Esophagus squamous epithelium (tissue), 5 donors: Measurements from ENCODE around the gene UPF1. TPM values are rescaled to one million over a fixed set of nuclear protein-coding genes. Genes with fewer than 3 reads are reported as not detected.
A peak's percentile ranks its signal among the peaks of the same experiment; 100 is the strongest.

Experiments used
- DNase-seq: peaks from one replicate; lab custom pipeline; 2025; lab: John Stamatoyannopoulos, UW
- H3K27ac ChIP-seq, 4 donors: fragments of 200-600 bp; sonication (generic); one replicate each; pipeline ENCODE4 v1.5.1; 2016 to 2019; ENCODE audit warnings: mild to moderate bottlenecking in 1 of 4
- H3K27me3 ChIP-seq, 4 donors: fragments of 200-600 bp; sonication (generic); 1 replicate in 3 of 4; 2 replicates in 1 of 4; pipeline versions ENCODE4 v1.5.1 to v1.6.0; 2017 to 2021; ENCODE audit warnings: antibody characterized with exemption in 1 of 4
- H3K36me3 ChIP-seq, 3 donors: fragments of 200-600 bp; sonication (generic); one replicate each; pipeline ENCODE4 v1.5.1; 2016 to 2019
- H3K4me1 ChIP-seq, 3 donors: fragments of 200-600 bp; sonication (generic); one replicate each; pipeline ENCODE4 v1.5.1; 2017 to 2019
- H3K4me3 ChIP-seq, 4 donors: fragments of 200-600 bp; sonication (generic); 1 replicate in 3 of 4; 2 replicates in 1 of 4; pipeline ENCODE4 v1.5.1; 2016 to 2019; ENCODE audit warnings: mild to moderate bottlenecking in 2 of 4, moderate library complexity in 1 of 4
- H3K9me3 ChIP-seq, 3 donors: fragments of 200-600 bp; sonication (generic); one replicate each; pipeline ENCODE4 v1.5.1; 2016 to 2019
- CTCF ChIP-seq, 6 experiments: fragments of 450-650 bp in 4 of 6; fragments of 200-600 bp in 2 of 6; sonication (generic) in 2 of 6; IDR thresholded peaks; one replicate each; pipeline ENCODE4 v1.5.1; 2016 to 2019; ENCODE audit warnings: antibody characterized with exemption in 6 of 6, mild to moderate bottlenecking in 4 of 6, moderate library complexity in 4 of 6
- POLR2A ChIP-seq, 4 donors: fragments of 450-650 bp; IDR thresholded peaks; one replicate each; pipeline ENCODE4 v1.6.1; 2017; ENCODE audit warnings: antibody characterized with exemption in 4 of 4, mild to moderate bottlenecking in 4 of 4, moderate library complexity in 3 of 4
- WGBS, 2 donors: methylation state at CpG; one replicate each; pipeline ENCODE4 v1.1.5; 2018; 5-methylcytosine and 5-hydroxymethylcytosine counted together
- intact Hi-C: fragments of 100-400 bp; cut with DNase I; formaldehyde crosslinking; loops from one replicate; pipeline ENCODE4 v1.15.0; 2022
- total RNA-seq, 4 donors: library from RNA; depleted of rRNA; stranded (reverse); fragments of >200 nt; gene quantifications; one replicate each; pipeline ENCODE4 v1.1.0, GENCODE V29; 2016
- donor health status: DM: yes; HTN: yes; CAD: no.

Gene UPF1
- total RNA-seq, 4 donors from 2014 or later = 31.6 to 69.7 (median 55.6) TPM

DNA sequence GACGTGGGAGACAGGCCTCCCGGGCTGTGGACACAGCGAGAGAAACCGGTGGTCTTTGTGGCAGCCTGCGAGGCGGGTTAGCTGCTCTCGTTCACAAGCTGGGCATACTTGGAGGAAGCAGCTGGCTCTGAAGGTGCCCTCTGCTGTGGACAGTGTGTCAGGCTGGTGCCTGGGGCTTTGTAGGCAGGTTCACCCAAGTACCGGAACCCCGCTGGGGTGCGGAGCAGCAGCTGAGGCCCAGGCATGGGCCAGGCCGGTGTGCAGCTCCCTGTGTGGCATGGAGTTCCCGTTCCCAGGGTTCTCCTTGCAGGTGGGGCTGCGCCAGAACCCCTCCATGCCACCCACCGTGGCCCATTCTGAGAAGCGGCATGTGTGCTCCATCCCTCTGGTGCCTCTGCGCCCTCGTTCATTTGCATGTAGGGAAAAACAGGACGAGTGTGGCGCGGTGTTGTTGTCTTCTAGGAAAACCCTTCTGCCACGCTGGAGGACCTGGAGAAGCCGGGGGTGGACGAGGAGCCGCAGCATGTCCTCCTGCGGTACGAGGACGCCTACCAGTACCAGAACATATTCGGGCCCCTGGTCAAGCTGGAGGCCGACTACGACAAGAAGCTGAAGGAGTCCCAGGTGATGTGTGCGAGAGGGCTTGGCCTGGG, 20.0 kb downstream of the UPF1 start:
- Histone ChIP-seq H3K4me3 (no peak overlapping the region), H3K27ac (peak overlapping the region in 1 of 4 donors; percentile 81), H3K36me3 (peaks cover 38 to 88% (median 56%) of the 10 kb centered on the region in 3 donors), H3K4me1 (peaks cover 29 to 47% (median 42%) of the 10 kb centered on the region in 3 donors), H3K27me3 (no peaks in the 10 kb centered on the region), H3K9me3 (no peaks in the 10 kb centered on the region)
- 93 to 96% methylated on average over 10 to 17 of the region's 31 CpGs for WGBS, 2 donors
- intact Hi-C loops = no loop called here
- no peak for DNase-seq
- TF ChIP-seq CTCF (IDR thresholded peaks at IDR 0.05) (no peak), POLR2A (IDR thresholded peaks at IDR 0.05) (no peak)

- DNase-seq = no peak
- Histone ChIP-seq H3K4me3 (no peak overlapping the region), H3K4me1 (peaks cover 29 to 38% (median 35%) of the 10 kb centered on the region in 3 donors), H3K27me3 (no peaks in the 10 kb centered on the region), H3K9me3 (no peaks in the 10 kb centered on the region), H3K36me3 (peaks cover 46 to 93% (median 64%) of the 10 kb centered on the region in 3 donors), H3K27ac (no peak overlapping the region)
- 20 to 61% methylated on average over 1 to 3 of the region's 12 CpGs for WGBS, 2 donors
- intact Hi-C loops = no loop called here
- TF ChIP-seq CTCF (IDR thresholded peaks at IDR 0.05) (no peak), POLR2A (IDR thresholded peaks at IDR 0.05) (no peak)
Observed at GRCh38 chr19:18852648-18853047, 20.9 kb downstream of the UPF1 start.

DNA sequence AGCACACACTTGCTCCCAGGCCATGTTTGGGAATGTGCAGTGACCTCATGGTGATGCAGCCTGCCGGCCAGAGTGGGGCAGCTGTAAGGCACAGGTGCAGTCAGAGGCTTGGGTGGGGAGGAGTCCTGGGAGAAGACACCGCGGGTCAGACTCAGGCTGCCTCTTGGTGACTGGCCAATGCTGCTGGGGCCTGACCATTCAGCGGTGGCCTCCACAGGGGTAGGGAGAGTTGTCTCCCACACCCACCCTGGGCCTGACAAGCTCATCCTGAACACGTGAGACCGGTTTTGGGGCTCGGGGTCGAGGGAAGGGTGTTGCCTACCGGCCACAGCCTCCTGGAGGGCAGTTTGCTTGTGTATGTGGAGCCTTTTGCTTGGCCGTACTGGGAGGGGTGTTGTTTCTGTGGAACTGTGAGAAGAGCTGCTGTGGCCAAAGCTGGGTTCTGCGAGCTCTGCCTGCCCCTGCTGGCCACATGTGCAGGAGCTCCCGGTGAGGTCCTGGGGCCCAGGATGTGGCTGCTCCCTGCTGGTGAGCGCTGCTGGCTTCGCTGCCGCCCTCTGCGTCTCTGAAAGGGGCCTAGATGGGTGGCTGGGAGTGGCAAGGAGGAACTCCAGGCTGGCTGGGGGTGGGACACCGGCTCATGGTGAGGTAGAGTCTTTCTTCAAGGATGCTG, 22.1 kb downstream of the UPF1 start:
- peaks cover 19 to 26% (median 22%) of the 10 kb centered on the region in 3 donors for H3K4me1 ChIP-seq
- H3K4me3 ChIP-seq = no peak overlapping the region
- H3K9me3 ChIP-seq = no peaks in the 10 kb centered on the region
- no peak for DNase-seq
- H3K36me3 ChIP-seq = peaks cover 56 to 93% (median 73%) of the 10 kb centered on the region in 3 donors
- intact Hi-C loops = no loop called here
- WGBS, 2 donors = 81 to 89% methylated on average over 6 to 8 of the region's 17 CpGs
- no peaks in the 10 kb centered on the region for H3K27me3 ChIP-seq
- no peak overlapping the region for H3K27ac ChIP-seq
- TF ChIP-seq CTCF (IDR thresholded peaks at IDR 0.05) = no peak
- TF ChIP-seq POLR2A (IDR thresholded peaks at IDR 0.05) = no peak

DNA sequence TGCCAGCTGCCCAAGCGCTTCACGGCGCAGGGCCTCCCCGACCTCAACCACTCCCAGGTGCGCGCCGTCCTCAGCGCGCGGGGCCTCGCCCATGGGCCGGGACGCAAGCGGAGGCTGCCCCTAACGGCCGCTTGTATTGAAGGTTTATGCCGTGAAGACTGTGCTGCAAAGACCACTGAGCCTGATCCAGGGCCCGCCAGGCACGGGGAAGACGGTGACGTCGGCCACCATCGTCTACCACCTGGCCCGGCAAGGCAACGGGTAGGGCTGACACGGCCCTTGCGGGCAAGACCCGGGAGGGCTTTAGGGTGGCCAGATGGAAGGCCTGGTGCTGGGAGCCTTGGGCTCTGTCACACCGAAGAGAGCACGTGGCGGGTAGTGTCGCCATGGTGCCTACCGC, 23.2 kb downstream of the UPF1 start:
- Histone ChIP-seq H3K27me3 (no peaks in the 10 kb centered on the region), H3K4me3 (no peak overlapping the region), H3K36me3 (peaks cover 63 to 100% (median 84%) of the 10 kb centered on the region in 3 donors), H3K9me3 (no peaks in the 10 kb centered on the region), H3K4me1 (peaks cover 8 to 16% (median 11%) of the 10 kb centered on the region in 3 donors), H3K27ac (no peak overlapping the region)
- 93 to 100% methylated on average over 1 to 6 of the region's 33 CpGs for WGBS, 2 donors
- TF ChIP-seq CTCF (IDR thresholded peaks at IDR 0.05) = no peak
- TF ChIP-seq POLR2A (IDR thresholded peaks at IDR 0.05) = no peak
- DNase-seq = no peak
- intact Hi-C loops = no loop called here
